ENCODE measurements around the gene UBXN10.

GRCh38 chr1:20147846-20148570 is 37.9 kb upstream of the UBXN10 start:
- TF ChIP-seq POLR2A (IDR thresholded peaks at IDR 0.05) = no peak
- TF ChIP-seq, protein P1, sequence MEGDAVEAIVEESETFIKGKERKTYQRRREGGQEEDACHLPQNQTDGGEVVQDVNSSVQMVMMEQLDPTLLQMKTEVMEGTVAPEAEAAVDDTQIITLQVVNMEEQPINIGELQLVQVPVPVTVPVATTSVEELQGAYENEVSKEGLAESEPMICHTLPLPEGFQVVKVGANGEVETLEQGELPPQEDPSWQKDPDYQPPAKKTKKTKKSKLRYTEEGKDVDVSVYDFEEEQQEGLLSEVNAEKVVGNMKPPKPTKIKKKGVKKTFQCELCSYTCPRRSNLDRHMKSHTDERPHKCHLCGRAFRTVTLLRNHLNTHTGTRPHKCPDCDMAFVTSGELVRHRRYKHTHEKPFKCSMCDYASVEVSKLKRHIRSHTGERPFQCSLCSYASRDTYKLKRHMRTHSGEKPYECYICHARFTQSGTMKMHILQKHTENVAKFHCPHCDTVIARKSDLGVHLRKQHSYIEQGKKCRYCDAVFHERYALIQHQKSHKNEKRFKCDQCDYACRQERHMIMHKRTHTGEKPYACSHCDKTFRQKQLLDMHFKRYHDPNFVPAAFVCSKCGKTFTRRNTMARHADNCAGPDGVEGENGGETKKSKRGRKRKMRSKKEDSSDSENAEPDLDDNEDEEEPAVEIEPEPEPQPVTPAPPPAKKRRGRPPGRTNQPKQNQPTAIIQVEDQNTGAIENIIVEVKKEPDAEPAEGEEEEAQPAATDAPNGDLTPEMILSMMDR (IDR thresholded peaks at IDR 0.05 in 8 of 11, conservative IDR thresholded peaks at IDR 0.05 in 3 of 11) = no peak

All from spleen (tissue), 7 donors.